ENCODE results near the gene CUL4A.

CUL4A gene

DNA sequence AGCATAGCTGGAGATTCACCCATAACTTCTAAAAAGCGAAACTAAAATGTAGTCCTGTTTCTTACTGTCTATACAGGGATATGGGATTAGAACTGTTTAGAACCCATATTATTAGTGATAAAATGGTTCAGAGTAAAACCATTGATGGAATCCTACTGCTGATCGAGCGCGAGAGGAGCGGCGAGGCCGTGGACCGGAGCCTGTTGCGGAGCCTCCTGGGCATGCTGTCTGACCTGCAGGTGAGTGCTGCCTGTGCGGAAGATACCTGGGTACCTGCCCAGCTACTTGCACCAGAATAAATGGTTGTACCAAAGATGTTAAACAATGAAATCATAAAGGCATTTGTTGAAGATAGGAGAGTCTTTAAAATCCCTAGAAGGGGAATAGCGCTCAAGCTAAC lies 23.7 kb downstream of the CUL4A start (continued):
- TF ChIP-seq, protein P1, sequence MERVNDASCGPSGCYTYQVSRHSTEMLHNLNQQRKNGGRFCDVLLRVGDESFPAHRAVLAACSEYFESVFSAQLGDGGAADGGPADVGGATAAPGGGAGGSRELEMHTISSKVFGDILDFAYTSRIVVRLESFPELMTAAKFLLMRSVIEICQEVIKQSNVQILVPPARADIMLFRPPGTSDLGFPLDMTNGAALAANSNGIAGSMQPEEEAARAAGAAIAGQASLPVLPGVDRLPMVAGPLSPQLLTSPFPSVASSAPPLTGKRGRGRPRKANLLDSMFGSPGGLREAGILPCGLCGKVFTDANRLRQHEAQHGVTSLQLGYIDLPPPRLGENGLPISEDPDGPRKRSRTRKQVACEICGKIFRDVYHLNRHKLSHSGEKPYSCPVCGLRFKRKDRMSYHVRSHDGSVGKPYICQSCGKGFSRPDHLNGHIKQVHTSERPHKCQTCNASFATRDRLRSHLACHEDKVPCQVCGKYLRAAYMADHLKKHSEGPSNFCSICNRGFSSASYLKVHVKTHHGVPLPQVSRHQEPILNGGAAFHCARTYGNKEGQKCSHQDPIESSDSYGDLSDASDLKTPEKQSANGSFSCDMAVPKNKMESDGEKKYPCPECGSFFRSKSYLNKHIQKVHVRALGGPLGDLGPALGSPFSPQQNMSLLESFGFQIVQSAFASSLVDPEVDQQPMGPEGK (tag by site-specific recombination; IDR thresholded peaks at IDR 0.05), result no peak
- no peak for TF ChIP-seq HOXD13 (CRISPR knock-in tag; IDR thresholded peaks at IDR 0.05; ENCODE audit: borderline replicate concordance)
- TF ChIP-seq ZNF146 (tag by site-specific recombination; IDR thresholded peaks at IDR 0.05), result no peak
- no peak for TF ChIP-seq ZNF664 (tag by site-specific recombination; IDR thresholded peaks at IDR 0.05)

DNA sequence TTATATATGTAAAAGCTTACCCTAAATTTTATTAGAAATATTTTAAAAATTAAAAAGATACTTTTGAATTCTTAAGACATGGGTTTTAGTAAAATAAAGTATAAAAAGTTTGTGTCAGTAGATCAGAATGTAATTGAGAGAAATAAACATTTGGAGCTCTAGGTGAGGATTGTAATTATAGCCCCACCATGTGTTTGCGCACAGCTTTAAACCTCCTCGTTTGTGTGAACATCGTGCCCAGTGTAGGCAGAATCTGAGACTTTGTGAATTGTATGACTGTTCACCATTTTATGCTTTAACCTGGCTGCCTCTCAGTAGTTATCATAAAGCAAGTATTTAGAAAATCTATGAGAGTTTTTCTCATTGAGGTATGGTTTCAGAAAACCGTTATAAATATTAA lies 29.1 kb downstream of the CUL4A start:
- CTCF ChIA-PET, result interaction anchor here (0.6 to 0.7 kb wide), 2 partner anchors 115 to 259 kb away, joined by 3 to 4 read pairs; no protein-coding TSS in a partner anchor
- TF ChIP-seq ZNF211 (tag by site-specific recombination; IDR thresholded peaks at IDR 0.05; ENCODE audit: low read depth) (no peak), ZNF704 (tag by site-specific recombination; IDR thresholded peaks at IDR 0.05) (no peak), ZNF23 (tag by site-specific recombination; IDR thresholded peaks at IDR 0.05; ENCODE audit: borderline replicate concordance) (no peak), ZNF558 (tag by site-specific recombination; IDR thresholded peaks at IDR 0.05) (no peak), ZNF664 (tag by site-specific recombination; IDR thresholded peaks at IDR 0.05) (no peak), ZNF302 (tag by site-specific recombination; IDR thresholded peaks at IDR 0.05; ENCODE audit: low read depth) (no peak), ZNF114 (tag by site-specific recombination; IDR thresholded peaks at IDR 0.05) (no peak), ZNF350 (tag by site-specific recombination; IDR thresholded peaks at IDR 0.05) (no peak), ZSCAN18 (tag by site-specific recombination; IDR thresholded peaks at IDR 0.05) (no peak), KLF17 (tag by site-specific recombination; IDR thresholded peaks at IDR 0.05) (no peak), ZNF16 (tag by site-specific recombination; IDR thresholded peaks at IDR 0.05; ENCODE audit: low read depth) (no peak), INSM2 (tag by site-specific recombination; IDR thresholded peaks at IDR 0.05) (no peak), ZNF518A (tag by site-specific recombination; conservative IDR thresholded peaks at IDR 0.05; ENCODE audit: low read depth) (no peak), ZNF529 (tag by site-specific recombination; IDR thresholded peaks at IDR 0.05; ENCODE audit: insufficient replicate concordance) (no peak), ZNF585B (tag by site-specific recombination; IDR thresholded peaks at IDR 0.05) (no peak)
- TF ChIP-seq, protein P2, sequence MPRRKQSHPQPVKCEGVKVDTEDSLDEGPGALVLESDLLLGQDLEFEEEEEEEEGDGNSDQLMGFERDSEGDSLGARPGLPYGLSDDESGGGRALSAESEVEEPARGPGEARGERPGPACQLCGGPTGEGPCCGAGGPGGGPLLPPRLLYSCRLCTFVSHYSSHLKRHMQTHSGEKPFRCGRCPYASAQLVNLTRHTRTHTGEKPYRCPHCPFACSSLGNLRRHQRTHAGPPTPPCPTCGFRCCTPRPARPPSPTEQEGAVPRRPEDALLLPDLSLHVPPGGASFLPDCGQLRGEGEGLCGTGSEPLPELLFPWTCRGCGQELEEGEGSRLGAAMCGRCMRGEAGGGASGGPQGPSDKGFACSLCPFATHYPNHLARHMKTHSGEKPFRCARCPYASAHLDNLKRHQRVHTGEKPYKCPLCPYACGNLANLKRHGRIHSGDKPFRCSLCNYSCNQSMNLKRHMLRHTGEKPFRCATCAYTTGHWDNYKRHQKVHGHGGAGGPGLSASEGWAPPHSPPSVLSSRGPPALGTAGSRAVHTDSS (tag by site-specific recombination; IDR thresholded peaks at IDR 0.05), result no peak
- POLR2A ChIA-PET, result no interaction called here
- no peaks in the 10 kb centered on the region for H3K4me1 ChIP-seq (ENCODE audit: control insufficient read depth, insufficient read depth, low read length)
- no peak overlapping the region for H3K27ac ChIP-seq (ENCODE audit: extremely low read depth, low read depth, low read length)
- H3K4me3 ChIP-seq (ENCODE audit: low read depth, low read length), result no peak overlapping the region
- H3K36me3 ChIP-seq (ENCODE audit: control insufficient read depth in 2 of 2, insufficient read depth in 1 of 2, low read length in 2 of 2), result peaks cover 0 to 72% of the 10 kb centered on the region in 2 experiments
- no peaks in the 10 kb centered on the region for H3K9me3 ChIP-seq (ENCODE audit: control insufficient read depth, insufficient read depth, low read depth, low read length)
